Panc1 (cell line): ENCODE measurements around the gene SPAM1. TPM values are rescaled to one million over a fixed set of nuclear protein-coding genes. Genes with fewer than 3 reads are reported as not detected.

Experiments
- ATAC-seq: fragments of 200-7000 bp; cut with Tn5 transposase; 2 replicates; pipeline ENCODE4 v1.9.1; 2020; ENCODE audit warnings: mild to moderate bottlenecking, moderate library complexity
- BruUV-seq: library from RNA; stranded (reverse); fragments of 400-500 nt; replicated peaks from 2 replicates; lab custom pipeline; 2021; lab: Mats Ljungman, UMichigan
- CTCF ChIA-PET: fragments of 300-600 bp; sonication (Branson Sonifier 250); formaldehyde crosslinking; loops from one replicate; lab custom pipeline; 2022; ENCODE audit warnings: antibody characterized with exemption; lab: Charles Lee
- POLR2A ChIA-PET: fragments of 300-600 bp; sonication (Branson Sonifier 250); formaldehyde crosslinking; loops from one replicate; lab custom pipeline; 2022; ENCODE audit warnings: antibody characterized with exemption; lab: Charles Lee
- DNase-seq: peaks from one replicate; pipeline ENCODE4 v3.0.0-alpha.2; 2010; ENCODE audit warnings: low read depth, low spot score
- H3K27ac ChIP-seq: 2 replicates; pipeline ENCODE4 v1.5.1; 2011; ENCODE audit warnings: mild to moderate bottlenecking, low read length, inconsistent platforms
- H3K27me3 ChIP-seq: fragments of 200-500 bp; sonication (Bioruptor generic); 2 replicates; pipeline ENCODE4 v1.6.0; 2014; ENCODE audit warnings: low read length, inconsistent platforms; ENCODE audit not compliant: control insufficient read depth, insufficient read depth
- H3K36me3 ChIP-seq: fragments of 200-500 bp; sonication (Bioruptor generic); 2 replicates; pipeline ENCODE4 v1.5.1; 2014; ENCODE audit warnings: inconsistent platforms, mild to moderate bottlenecking, low read length, moderate library complexity; ENCODE audit not compliant: control insufficient read depth, insufficient read depth
- H3K4me1 ChIP-seq: 2 replicates; pipeline ENCODE4 v1.5.1; 2011; ENCODE audit warnings: inconsistent platforms, mild to moderate bottlenecking, low read length, moderate library complexity; ENCODE audit not compliant: control insufficient read depth, insufficient read depth
- H3K4me3 ChIP-seq, 2 experiments: 2 replicates each; pipeline ENCODE4 v1.5.1; 2011 to 2012; ENCODE audit warnings: low read depth in 2 of 2, low read length in 2 of 2, mild to moderate bottlenecking in 2 of 2, inconsistent platforms in 1 of 2, moderate library complexity in 1 of 2
- H3K9me3 ChIP-seq: fragments of 200-500 bp; sonication (Bioruptor generic); 2 replicates; pipeline ENCODE4 v1.5.1; 2014; ENCODE audit warnings: low read depth, mild to moderate bottlenecking, inconsistent platforms, low read length, moderate library complexity; ENCODE audit not compliant: control insufficient read depth, insufficient read depth
- CTCF ChIP-seq: fragments of 450-650 bp; IDR thresholded peaks from 2 replicates; pipeline ENCODE4 v1.5.1; 2017; ENCODE audit warnings: mild to moderate bottlenecking
- POLR2AphosphoS5 ChIP-seq: IDR thresholded peaks from 2 replicates; pipeline ENCODE4 v1.6.1; 2012; ENCODE audit warnings: mild to moderate bottlenecking, low read depth, low read length, moderate library complexity
- SIN3A ChIP-seq: IDR thresholded peaks from 2 replicates; pipeline ENCODE4 v1.6.1; 2012; ENCODE audit warnings: low read depth, mild to moderate bottlenecking, low read length, moderate library complexity, borderline replicate concordance; ENCODE audit not compliant: insufficient read depth
- TCF7L2 ChIP-seq: IDR thresholded peaks from 2 replicates; pipeline ENCODE4 v1.6.1; 2011; ENCODE audit warnings: mild to moderate bottlenecking, low read depth, low read length, inconsistent platforms
- in situ Hi-C: cut with HindIII; loops from 2 replicates; pipeline ENCODE4 v1.10.0; 2016; ENCODE audit warnings: low sequenced_read_pairs, low pct_unique_long_range_greater_than_20kb
- intact Hi-C: fragments of 100-400 bp; cut with micrococcal nuclease; formaldehyde crosslinking; loops from one replicate; pipeline ENCODE4 v1.10.0; 2022; ENCODE audit not compliant: unreplicated experiment
- total RNA-seq: library from RNA; stranded (reverse); gene quantifications from one replicate; pipeline ENCODE4 v1.2.1, GENCODE V29; 2021; ENCODE audit not compliant: unreplicated experiment
- TF ChIP-seq, protein P1 (sequence below), 2 experiments: IDR thresholded peaks; 2 replicates each; pipeline ENCODE4 v1.6.1; 2011 to 2012; ENCODE audit warnings: low read depth in 2 of 2, control low read depth in 1 of 2, low read length in 1 of 2, mild to moderate bottlenecking in 1 of 2, moderate library complexity in 1 of 2; ENCODE audit not compliant: insufficient read depth in 1 of 2

The SPAM1 gene
- total RNA-seq, 1 experiment from 2014 or later: not detected

DNA sequence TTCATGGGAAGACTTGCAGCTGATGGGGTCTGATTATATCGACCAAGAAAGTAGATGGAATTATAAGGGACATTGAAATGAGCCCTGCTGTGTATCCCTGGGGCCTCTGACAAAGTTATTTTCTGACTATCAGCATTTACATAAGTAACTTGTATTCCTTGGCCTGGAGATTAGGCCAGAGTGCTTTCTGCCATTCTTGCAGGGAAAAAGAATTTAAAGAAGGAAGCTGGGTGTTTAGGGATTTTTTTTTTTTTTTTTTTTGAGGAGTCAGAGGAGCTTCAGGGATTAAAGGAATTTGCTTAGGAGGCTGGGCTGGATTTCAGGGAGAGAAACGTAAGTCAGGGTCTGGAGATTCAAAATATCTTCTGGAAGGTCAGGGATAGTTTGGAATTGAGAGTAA, 4.6 kb downstream of the SPAM1 start:
- TF ChIP-seq CTCF: no peak
- no peak for TF ChIP-seq POLR2AphosphoS5
- no peak for TF ChIP-seq SIN3A
- no peak for TF ChIP-seq TCF7L2
- TF ChIP-seq, protein P1, sequence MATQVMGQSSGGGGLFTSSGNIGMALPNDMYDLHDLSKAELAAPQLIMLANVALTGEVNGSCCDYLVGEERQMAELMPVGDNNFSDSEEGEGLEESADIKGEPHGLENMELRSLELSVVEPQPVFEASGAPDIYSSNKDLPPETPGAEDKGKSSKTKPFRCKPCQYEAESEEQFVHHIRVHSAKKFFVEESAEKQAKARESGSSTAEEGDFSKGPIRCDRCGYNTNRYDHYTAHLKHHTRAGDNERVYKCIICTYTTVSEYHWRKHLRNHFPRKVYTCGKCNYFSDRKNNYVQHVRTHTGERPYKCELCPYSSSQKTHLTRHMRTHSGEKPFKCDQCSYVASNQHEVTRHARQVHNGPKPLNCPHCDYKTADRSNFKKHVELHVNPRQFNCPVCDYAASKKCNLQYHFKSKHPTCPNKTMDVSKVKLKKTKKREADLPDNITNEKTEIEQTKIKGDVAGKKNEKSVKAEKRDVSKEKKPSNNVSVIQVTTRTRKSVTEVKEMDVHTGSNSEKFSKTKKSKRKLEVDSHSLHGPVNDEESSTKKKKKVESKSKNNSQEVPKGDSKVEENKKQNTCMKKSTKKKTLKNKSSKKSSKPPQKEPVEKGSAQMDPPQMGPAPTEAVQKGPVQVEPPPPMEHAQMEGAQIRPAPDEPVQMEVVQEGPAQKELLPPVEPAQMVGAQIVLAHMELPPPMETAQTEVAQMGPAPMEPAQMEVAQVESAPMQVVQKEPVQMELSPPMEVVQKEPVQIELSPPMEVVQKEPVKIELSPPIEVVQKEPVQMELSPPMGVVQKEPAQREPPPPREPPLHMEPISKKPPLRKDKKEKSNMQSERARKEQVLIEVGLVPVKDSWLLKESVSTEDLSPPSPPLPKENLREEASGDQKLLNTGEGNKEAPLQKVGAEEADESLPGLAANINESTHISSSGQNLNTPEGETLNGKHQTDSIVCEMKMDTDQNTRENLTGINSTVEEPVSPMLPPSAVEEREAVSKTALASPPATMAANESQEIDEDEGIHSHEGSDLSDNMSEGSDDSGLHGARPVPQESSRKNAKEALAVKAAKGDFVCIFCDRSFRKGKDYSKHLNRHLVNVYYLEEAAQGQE (IDR thresholded peaks at IDR 0.05; ENCODE audit: insufficient read depth in 1 of 2, low read depth in 2 of 2, low read length in 1 of 2): no peak
- CTCF ChIA-PET: no interaction called here
- Histone ChIP-seq H3K4me3 (no peak overlapping the region), H3K27ac (no peak overlapping the region), H3K27me3 (no peaks in the 10 kb centered on the region), H3K36me3 (no peaks in the 10 kb centered on the region), H3K4me1 (no peaks in the 10 kb centered on the region), H3K9me3 (no peaks in the 10 kb centered on the region)
- POLR2A ChIA-PET: no interaction called here
- in situ Hi-C loops (no loop called here), intact Hi-C loops (no loop called here)
- DNase-seq: no peak
- ATAC-seq: no peak
- BruUV-seq: no TSS peak

GRCh38 chr7:123935436-123936381, 10.7 kb downstream of the SPAM1 start:
- Histone ChIP-seq H3K4me3 (no peak overlapping the region), H3K4me1 (no peaks in the 10 kb centered on the region), H3K9me3 (no peaks in the 10 kb centered on the region), H3K36me3 (no peaks in the 10 kb centered on the region), H3K27me3 (no peaks in the 10 kb centered on the region), H3K27ac (no peak overlapping the region)
- ATAC-seq (no peak), DNase-seq (no peak)
- ChIA-PET POLR2A (interaction anchor here (0.6 kb wide), 1 partner anchor 11 kb away, joined by 4 read pairs; no protein-coding TSS in a partner anchor), CTCF (no interaction called here)
- intact Hi-C loops: no loop called here
- in situ Hi-C loops: no loop called here
- no TSS peak for BruUV-seq
- TF ChIP-seq CTCF (no peak), SIN3A (no peak), TCF7L2 (no peak), POLR2AphosphoS5 (no peak)
- TF ChIP-seq, protein P1 (IDR thresholded peaks at IDR 0.05; ENCODE audit: insufficient read depth in 1 of 2, low read depth in 2 of 2, low read length in 1 of 2): no peak
